Mesendoderm (in vitro differentiated cells): ENCODE results near the gene CD5L.

ENCODE experiments used
- DNase-seq: peaks from one replicate; pipeline ENCODE4 v3.0.0; 2013
- H2AK5ac ChIP-seq: 2 replicates; pipeline ENCODE4 v1.6.1; 2013; ENCODE audit warnings: low read length, inconsistent platforms
- H2BK120ac ChIP-seq: 2 replicates; pipeline ENCODE4 v1.6.1; 2013; ENCODE audit warnings: low read depth, mild to moderate bottlenecking, low read length, moderate library complexity, mixed read lengths
- H2BK15ac ChIP-seq: replicated peaks from 2 replicates; pipeline ENCODE4 v1.6.1; 2013; ENCODE audit warnings: low read depth, mild to moderate bottlenecking, moderate library complexity
- H2BK5ac ChIP-seq: 2 replicates; pipeline ENCODE4 v1.6.1; 2013; ENCODE audit warnings: low read length, inconsistent platforms
- H3K18ac ChIP-seq: 2 replicates; pipeline ENCODE4 v1.6.1; 2013; ENCODE audit warnings: mild to moderate bottlenecking, low read length, mixed read lengths
- H3K23ac ChIP-seq: one replicate; pipeline ENCODE4 v1.6.1; 2013; ENCODE audit warnings: low read length
- H3K27ac ChIP-seq: 2 replicates; pipeline ENCODE4 v1.5.1; 2013; ENCODE audit warnings: low read depth, mild to moderate bottlenecking, inconsistent platforms, low read length, moderate library complexity
- H3K27me3 ChIP-seq: 2 replicates; pipeline ENCODE4 v1.6.1; 2013; ENCODE audit warnings: low read length, control low read depth, mild to moderate bottlenecking, inconsistent platforms; ENCODE audit not compliant: insufficient read depth, poor library complexity
- H3K36me3 ChIP-seq: 2 replicates; pipeline ENCODE4 v1.6.1; 2013; ENCODE audit warnings: low read length, inconsistent platforms; ENCODE audit not compliant: control insufficient read depth, insufficient read depth
- H3K4ac ChIP-seq: one replicate; pipeline ENCODE4 v1.6.1; 2013; ENCODE audit warnings: low read depth, mild to moderate bottlenecking, low read length, moderate library complexity
- H3K4me1 ChIP-seq: 2 replicates; pipeline ENCODE4 v1.6.1; 2013; ENCODE audit warnings: low read depth, low read length, inconsistent platforms; ENCODE audit not compliant: control insufficient read depth
- H3K4me2 ChIP-seq: 2 replicates; pipeline ENCODE4 v1.6.1; 2013; ENCODE audit warnings: low read length
- H3K4me3 ChIP-seq: 2 replicates; pipeline ENCODE4 v1.5.1; 2013; ENCODE audit warnings: mild to moderate bottlenecking, low read length
- H3K56ac ChIP-seq: one replicate; pipeline ENCODE4 v1.6.1; 2013; ENCODE audit warnings: low read length
- H3K79me1 ChIP-seq: 2 replicates; pipeline ENCODE4 v1.6.1; 2013; ENCODE audit warnings: low read length, inconsistent platforms
- H3K79me2 ChIP-seq: 2 replicates; pipeline ENCODE4 v1.6.1; 2013; ENCODE audit warnings: mild to moderate bottlenecking, low read length; ENCODE audit not compliant: control insufficient read depth, insufficient read depth
- H3K9ac ChIP-seq: 2 replicates; pipeline ENCODE4 v1.6.1; 2013; ENCODE audit warnings: low read length, inconsistent platforms
- H4K5ac ChIP-seq: one replicate; pipeline ENCODE4 v1.6.1; 2013; ENCODE audit warnings: low read length
- H4K8ac ChIP-seq: one replicate; pipeline ENCODE4 v1.6.1; 2013; ENCODE audit warnings: low read depth, mild to moderate bottlenecking, control low read depth, low read length, moderate library complexity
- WGBS: extraction: QIAGEN DNeasy Blood & Tissue Kit; methylation state at CpG from one replicate; pipeline ENCODE4 v1.1.7; 2013; ENCODE audit warnings: low lambda C conversion rate, missing lambda C conversion rate; ENCODE audit not compliant: insufficient coverage; ENCODE audit errors: extremely low coverage; 5-methylcytosine and 5-hydroxymethylcytosine counted together

The CD5L gene

DNA sequence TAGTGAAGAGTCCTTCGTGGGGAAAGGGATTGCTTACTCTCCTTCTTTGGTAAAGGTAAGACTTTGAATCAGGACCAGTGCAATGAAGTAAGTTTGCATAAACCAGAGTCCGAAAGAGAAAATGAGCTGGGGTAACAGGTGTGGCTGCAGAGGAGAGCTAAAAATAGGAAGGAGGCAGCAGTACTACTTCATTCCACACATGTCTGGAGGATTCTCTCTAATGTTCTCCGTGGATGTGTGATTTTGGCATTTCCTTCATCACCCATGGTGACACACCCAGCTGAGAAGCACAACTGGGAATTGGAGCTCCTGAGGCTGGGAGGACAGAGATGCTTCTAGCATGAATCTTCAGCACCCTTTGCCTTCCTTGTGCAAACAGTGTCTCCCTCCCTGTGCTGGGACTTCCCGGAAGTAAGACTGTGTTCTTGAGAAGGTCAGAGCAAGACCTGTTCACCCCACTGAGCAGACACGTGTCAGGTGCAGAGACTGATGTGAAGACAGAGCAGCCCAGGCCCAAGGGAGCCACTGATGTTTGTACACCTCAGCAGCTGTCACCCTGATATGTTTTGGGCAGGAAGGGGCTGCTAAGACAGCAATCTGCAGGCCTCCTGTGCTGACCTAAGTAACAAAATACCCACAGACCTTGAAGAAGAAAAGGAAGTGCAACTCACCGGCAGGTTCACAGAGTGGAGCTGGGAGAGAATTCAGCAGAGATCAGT lies 35.0 kb downstream of the CD5L start:
- H3K4ac ChIP-seq: no peak overlapping the region
- H3K79me1 ChIP-seq: no peaks in the 10 kb centered on the region
- no peak overlapping the region for H2BK15ac ChIP-seq
- H3K4me1 ChIP-seq: no peaks in the 10 kb centered on the region
- no peak overlapping the region for H3K23ac ChIP-seq
- no peak overlapping the region for H4K8ac ChIP-seq
- H3K36me3 ChIP-seq: no peaks in the 10 kb centered on the region
- H2AK5ac ChIP-seq: no peak overlapping the region
- no CpG with 5 or more reads among the region's 6 CpGs for WGBS
- H2BK120ac ChIP-seq: no peak overlapping the region
- no peak overlapping the region for H2BK5ac ChIP-seq
- H4K5ac ChIP-seq: no peak overlapping the region
- H3K18ac ChIP-seq: no peak overlapping the region
- no peak overlapping the region for H3K4me2 ChIP-seq
- H3K79me2 ChIP-seq: no peaks in the 10 kb centered on the region
- no peak overlapping the region for H3K56ac ChIP-seq
- H3K27ac ChIP-seq: no peak overlapping the region
- DNase-seq: no peak
- no peak overlapping the region for H3K4me3 ChIP-seq
- H3K27me3 ChIP-seq: no peaks in the 10 kb centered on the region
- no peak overlapping the region for H3K9ac ChIP-seq

DNA sequence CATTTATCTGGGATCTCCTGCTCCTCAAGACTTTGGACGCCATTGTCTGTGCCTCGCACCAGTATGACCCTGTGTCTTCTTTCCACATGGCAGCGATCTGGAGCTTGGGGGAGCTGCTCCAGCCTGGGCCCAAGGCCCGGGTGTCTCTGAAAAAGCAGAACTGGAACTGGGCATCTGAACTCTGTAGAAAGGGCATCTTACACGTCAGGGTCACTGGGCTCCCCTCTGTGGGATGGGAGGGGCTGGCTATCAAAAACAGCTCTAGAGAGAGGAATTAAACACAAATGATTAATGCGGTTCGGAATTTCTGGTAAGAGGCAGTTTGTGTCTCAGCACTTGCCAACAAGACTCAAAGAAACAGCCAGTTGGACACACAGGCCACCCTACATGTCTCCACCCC lies 37.8 kb downstream of the CD5L start:
- no peak overlapping the region for H3K4me3 ChIP-seq
- H3K79me1 ChIP-seq: no peaks in the 10 kb centered on the region
- no peak overlapping the region for H2BK120ac ChIP-seq
- no peak overlapping the region for H3K4ac ChIP-seq
- no peak overlapping the region for H2AK5ac ChIP-seq
- H3K9ac ChIP-seq: no peak overlapping the region
- H3K23ac ChIP-seq: no peak overlapping the region
- no peak for DNase-seq
- no CpG with 5 or more reads among the region's 7 CpGs for WGBS
- H3K4me2 ChIP-seq: no peak overlapping the region
- no peak overlapping the region for H2BK5ac ChIP-seq
- H3K56ac ChIP-seq: no peak overlapping the region
- no peak overlapping the region for H2BK15ac ChIP-seq
- no peaks in the 10 kb centered on the region for H3K4me1 ChIP-seq
- no peaks in the 10 kb centered on the region for H3K27me3 ChIP-seq
- H3K36me3 ChIP-seq: no peaks in the 10 kb centered on the region
- no peak overlapping the region for H3K27ac ChIP-seq
- no peak overlapping the region for H4K5ac ChIP-seq
- H4K8ac ChIP-seq: no peak overlapping the region
- H3K18ac ChIP-seq: no peak overlapping the region
- H3K79me2 ChIP-seq: no peaks in the 10 kb centered on the region

DNA sequence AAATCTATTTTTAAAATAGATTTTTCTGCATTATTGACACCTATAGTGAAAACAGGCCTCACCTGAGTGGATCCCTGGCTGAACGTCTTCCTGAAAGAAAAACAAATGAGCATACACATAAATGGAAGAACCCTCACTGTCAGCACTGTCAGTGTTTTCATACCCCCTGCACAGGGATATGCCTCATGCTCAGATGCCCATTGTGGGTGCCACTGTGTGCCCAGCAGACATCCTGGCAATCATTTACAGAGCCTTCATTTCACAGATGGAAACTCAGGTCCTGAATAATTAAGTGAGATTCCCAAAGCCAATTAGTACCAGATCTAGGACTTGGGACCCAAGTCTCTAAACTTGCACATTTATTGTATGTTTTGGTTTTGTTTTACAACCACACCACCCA lies 41.6 kb downstream of the CD5L start:
- Histone ChIP-seq H2BK15ac (no peak overlapping the region), H3K4me1 (no peaks in the 10 kb centered on the region), H3K4me2 (no peak overlapping the region), H3K23ac (no peak overlapping the region), H3K9ac (no peak overlapping the region), H2BK5ac (no peak overlapping the region), H3K56ac (no peak overlapping the region), H3K18ac (no peak overlapping the region), H3K79me2 (no peaks in the 10 kb centered on the region), H3K4ac (no peak overlapping the region), H4K5ac (no peak overlapping the region), H3K4me3 (no peak overlapping the region), H2BK120ac (no peak overlapping the region), H3K27me3 (peaks cover 2% of the 10 kb centered on the region), H3K36me3 (no peaks in the 10 kb centered on the region), H3K79me1 (no peaks in the 10 kb centered on the region), H4K8ac (no peak overlapping the region), H3K27ac (no peak overlapping the region), H2AK5ac (no peak overlapping the region)
- WGBS: no CpG with 5 or more reads among the region's 1 CpG
- DNase-seq: no peak

DNA sequence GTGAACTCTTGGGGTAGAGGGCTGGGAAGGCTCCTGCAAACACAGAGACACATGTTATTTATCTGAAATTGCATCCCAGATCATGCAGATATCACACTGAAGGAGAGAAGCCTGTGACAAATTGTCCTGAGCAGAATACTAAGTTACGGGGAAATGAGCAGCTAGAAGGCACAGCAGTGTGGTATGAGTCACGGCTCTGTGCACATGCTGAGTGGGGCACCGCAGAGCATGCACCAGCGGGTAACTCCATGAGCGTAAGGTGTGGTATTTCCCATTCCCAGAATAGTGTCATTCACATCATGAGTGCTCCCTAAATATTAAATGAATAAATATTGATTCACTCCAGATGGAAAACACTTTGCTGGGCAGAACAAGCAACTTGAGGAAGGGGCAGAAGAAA lies 43.4 kb downstream of the CD5L start:
- no peaks in the 10 kb centered on the region for H3K79me2 ChIP-seq
- no peak overlapping the region for H3K9ac ChIP-seq
- H3K4me1 ChIP-seq: no peaks in the 10 kb centered on the region
- H2BK5ac ChIP-seq: no peak overlapping the region
- H3K4me2 ChIP-seq: no peak overlapping the region
- no peak overlapping the region for H4K5ac ChIP-seq
- no peak overlapping the region for H3K27ac ChIP-seq
- H3K23ac ChIP-seq: no peak overlapping the region
- no peak overlapping the region for H2BK120ac ChIP-seq
- H3K4ac ChIP-seq: no peak overlapping the region
- no peaks in the 10 kb centered on the region for H3K79me1 ChIP-seq
- H4K8ac ChIP-seq: no peak overlapping the region
- H3K4me3 ChIP-seq: no peak overlapping the region
- H3K18ac ChIP-seq: no peak overlapping the region
- H3K56ac ChIP-seq: no peak overlapping the region
- H2BK15ac ChIP-seq: no peak overlapping the region
- no peak for DNase-seq
- no peaks in the 10 kb centered on the region for H3K36me3 ChIP-seq
- H2AK5ac ChIP-seq: no peak overlapping the region
- whole genome bisulfite sequencing: no CpG with 5 or more reads among the region's 5 CpGs
- peaks cover 2% of the 10 kb centered on the region for H3K27me3 ChIP-seq

DNA sequence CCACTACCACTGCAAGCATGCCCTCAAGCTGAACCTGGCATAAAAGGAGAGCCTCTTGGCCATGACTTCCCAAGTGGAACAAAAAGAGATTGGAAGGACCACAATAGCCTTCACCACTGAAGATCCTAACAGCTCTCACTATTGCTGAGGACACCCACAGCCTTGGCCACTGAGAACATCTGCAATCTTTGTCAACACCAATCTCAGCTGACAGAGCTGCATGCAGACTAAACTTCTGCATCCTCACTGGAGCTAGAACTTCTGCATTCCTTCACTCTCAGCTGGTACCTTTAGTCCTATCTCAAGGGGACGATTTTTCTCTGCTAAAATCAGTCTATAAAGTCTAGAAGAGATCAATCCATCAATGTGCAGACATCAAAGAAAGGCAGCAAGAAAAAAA lies 56.4 kb downstream of the CD5L start:
- H3K27me3 ChIP-seq: no peaks in the 10 kb centered on the region
- no peak overlapping the region for H2BK5ac ChIP-seq
- H3K4me2 ChIP-seq: no peak overlapping the region
- no CpG with 5 or more reads among the region's 1 CpG for WGBS
- H3K9ac ChIP-seq: no peak overlapping the region
- no peak overlapping the region for H3K27ac ChIP-seq
- no peaks in the 10 kb centered on the region for H3K79me2 ChIP-seq
- no peaks in the 10 kb centered on the region for H3K4me1 ChIP-seq
- H3K36me3 ChIP-seq: no peaks in the 10 kb centered on the region
- H3K18ac ChIP-seq: no peak overlapping the region
- no peak overlapping the region for H2BK120ac ChIP-seq
- no peak overlapping the region for H3K4ac ChIP-seq
- no peak overlapping the region for H2BK15ac ChIP-seq
- H2AK5ac ChIP-seq: no peak overlapping the region
- no peak for DNase-seq
- no peak overlapping the region for H3K23ac ChIP-seq
- H3K4me3 ChIP-seq: no peak overlapping the region
- no peak overlapping the region for H3K56ac ChIP-seq
- H3K79me1 ChIP-seq: no peaks in the 10 kb centered on the region
- H4K5ac ChIP-seq: no peak overlapping the region
- no peak overlapping the region for H4K8ac ChIP-seq

DNA sequence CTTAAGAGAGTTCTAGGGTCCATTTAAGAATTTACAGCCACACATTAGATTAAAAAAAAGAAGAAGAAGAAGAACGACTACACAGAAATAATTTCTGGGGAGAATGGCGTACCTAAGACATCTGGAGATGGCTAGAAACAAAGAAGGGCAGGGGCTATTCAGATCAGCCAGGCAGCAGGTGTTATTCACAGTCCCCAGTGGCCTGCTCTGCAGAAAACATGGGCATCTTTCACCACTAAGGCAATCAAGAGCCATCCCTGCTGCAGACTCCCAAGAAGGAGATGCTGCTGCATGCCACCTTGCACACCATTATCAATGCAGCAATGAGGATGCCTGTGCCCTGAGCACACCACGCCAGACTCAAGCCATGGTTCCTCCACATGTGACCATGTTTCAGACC lies 56.8 kb downstream of the CD5L start:
- Histone ChIP-seq H3K4me3 (no peak overlapping the region), H3K18ac (no peak overlapping the region)

More for the DNA sequence above, 56.8 kb downstream of the CD5L start:
- Histone ChIP-seq H3K27me3 (no peaks in the 10 kb centered on the region), H3K79me1 (no peaks in the 10 kb centered on the region), H3K4me1 (no peaks in the 10 kb centered on the region), H3K23ac (no peak overlapping the region), H2AK5ac (no peak overlapping the region), H2BK15ac (no peak overlapping the region), H4K8ac (no peak overlapping the region), H3K36me3 (no peaks in the 10 kb centered on the region), H3K27ac (no peak overlapping the region), H2BK120ac (no peak overlapping the region), H4K5ac (no peak overlapping the region), H3K79me2 (no peaks in the 10 kb centered on the region), H3K4me2 (no peak overlapping the region), H2BK5ac (no peak overlapping the region), H3K4ac (no peak overlapping the region), H3K56ac (no peak overlapping the region), H3K9ac (no peak overlapping the region)
- WGBS: no CpG with 5 or more reads among the region's 3 CpGs
- DNase-seq: no peak
